Measurements from ENCODE around the gene TMEM138.

The TMEM138 gene

DNA sequence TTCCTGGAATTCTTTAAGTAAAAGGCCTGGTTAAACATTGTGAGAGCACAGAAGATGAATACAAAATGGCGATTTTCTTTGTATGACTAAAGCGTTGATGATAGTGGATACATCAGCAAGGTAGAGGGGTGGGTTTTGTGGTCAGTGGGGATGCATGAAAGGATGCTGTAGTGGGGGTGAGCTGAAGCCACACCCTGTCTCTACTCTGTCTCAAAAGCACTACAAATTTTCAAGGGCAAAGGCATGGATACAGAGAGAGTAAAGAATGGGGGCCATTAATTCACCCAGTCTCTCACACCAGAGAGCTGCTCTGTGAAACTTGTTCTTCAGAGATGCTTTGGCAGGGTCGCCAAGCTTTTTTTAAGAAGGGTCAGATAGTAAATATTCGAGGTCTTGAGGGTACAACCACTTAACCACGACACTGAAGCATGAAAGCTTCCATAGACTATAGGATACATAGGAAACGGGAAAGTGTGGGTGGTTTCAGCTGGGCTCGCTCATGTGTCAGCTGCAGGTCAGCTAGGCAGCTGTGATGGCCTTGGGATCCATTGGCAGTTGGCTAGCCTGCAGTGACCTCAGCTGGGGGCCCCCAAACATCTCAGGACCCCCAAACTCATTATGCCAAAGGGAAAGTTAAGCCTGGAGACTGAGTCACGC, 8.3 kb downstream of the TMEM138 start:
- Histone ChIP-seq H3K9me3 (ENCODE audit: control extremely low read depth in 1 of 5, control insufficient read depth in 4 of 5, insufficient read depth in 2 of 5, low read depth in 1 of 5, low read length in 4 of 5) (peaks cover 0 to 6% (median 0%) of the 10 kb centered on the region in 5 experiments), H3K4me3 (ENCODE audit: control insufficient read depth in 1 of 7, extremely low read depth in 1 of 7, insufficient read depth in 4 of 7, low read depth in 2 of 7, low read length in 6 of 7) (no peak overlapping the region), H3K27me3 (replicated peaks in 2 of 5; ENCODE audit: control insufficient read depth in 4 of 5, insufficient read depth in 5 of 5, low read length in 4 of 5) (no peaks in the 10 kb centered on the region), H3K4me1 (ENCODE audit: control extremely low read depth in 1 of 4, control insufficient read depth in 4 of 4, insufficient read depth in 4 of 4, low read length in 3 of 4) (no peaks in the 10 kb centered on the region), H3K27ac (ENCODE audit: insufficient read depth in 1 of 2, low read depth in 1 of 2, low read length in 2 of 2, poor library complexity in 1 of 2, severe bottlenecking in 2 of 2) (no peak overlapping the region), H3K36me3 (ENCODE audit: control insufficient read depth in 4 of 4, insufficient read depth in 4 of 4, low read length in 3 of 4) (peaks cover 23 to 60% (median 40%) of the 10 kb centered on the region in 4 experiments)
- POLR2A ChIA-PET = interaction anchor here (0.8 to 0.9 kb wide), 2 partner anchors 10 to 11 kb away, joined by 3 read pairs; no protein-coding TSS in a partner anchor
- 96% methylated on average over 6 of the region's 8 CpGs for WGBS (ENCODE audit: insufficient coverage)
- CTCF ChIA-PET = interaction anchor here (1.8 to 4.0 kb wide), 3 partner anchors 15 to 22 kb away, joined by 4 to 22 read pairs (median 15); no protein-coding TSS in a partner anchor
- DNase-seq = no peak

- Histone ChIP-seq H3K36me3 (ENCODE audit: control insufficient read depth in 4 of 4, insufficient read depth in 4 of 4, low read length in 3 of 4) (peaks cover 16 to 39% (median 24%) of the 10 kb centered on the region in 4 experiments), H3K27me3 (replicated peaks in 2 of 5; ENCODE audit: control insufficient read depth in 4 of 5, insufficient read depth in 5 of 5, low read length in 4 of 5) (no peaks in the 10 kb centered on the region), H3K27ac (ENCODE audit: insufficient read depth in 1 of 2, low read depth in 1 of 2, low read length in 2 of 2, poor library complexity in 1 of 2, severe bottlenecking in 2 of 2) (no peak overlapping the region), H3K4me3 (ENCODE audit: control insufficient read depth in 1 of 7, extremely low read depth in 1 of 7, insufficient read depth in 4 of 7, low read depth in 2 of 7, low read length in 6 of 7) (no peak overlapping the region), H3K4me1 (ENCODE audit: control extremely low read depth in 1 of 4, control insufficient read depth in 4 of 4, insufficient read depth in 4 of 4, low read length in 3 of 4) (no peaks in the 10 kb centered on the region), H3K9me3 (ENCODE audit: control extremely low read depth in 1 of 5, control insufficient read depth in 4 of 5, insufficient read depth in 2 of 5, low read depth in 1 of 5, low read length in 4 of 5) (peaks cover 0 to 6% (median 0%) of the 10 kb centered on the region in 5 experiments)
- WGBS (ENCODE audit: insufficient coverage) = 98% methylated on average over 5 of the region's 8 CpGs
- DNase-seq = no peak
- ChIA-PET CTCF (interaction anchor here (1.4 to 3.8 kb wide), 2 partner anchors 13 to 36 kb away, joined by 3 to 22 read pairs; no protein-coding TSS in a partner anchor), POLR2A (no interaction called here)
Measured at GRCh38 chr11:61372659-61373420, 10.7 kb downstream of the TMEM138 start.

- no peaks in the 10 kb centered on the region for H3K4me1 ChIP-seq (ENCODE audit: control extremely low read depth in 1 of 4, control insufficient read depth in 4 of 4, insufficient read depth in 4 of 4, low read length in 3 of 4)
- POLR2A ChIA-PET = no interaction called here
- H3K4me3 ChIP-seq (ENCODE audit: control insufficient read depth in 1 of 7, extremely low read depth in 1 of 7, insufficient read depth in 4 of 7, low read depth in 2 of 7, low read length in 6 of 7) = no peak overlapping the region
- 96% methylated on average over 5 of the region's 6 CpGs for WGBS (ENCODE audit: insufficient coverage)
- H3K36me3 ChIP-seq (ENCODE audit: control insufficient read depth in 4 of 4, insufficient read depth in 4 of 4, low read length in 3 of 4) = peaks cover 3 to 11% (median 5%) of the 10 kb centered on the region in 4 experiments
- H3K27me3 ChIP-seq (replicated peaks in 2 of 5; ENCODE audit: control insufficient read depth in 4 of 5, insufficient read depth in 5 of 5, low read length in 4 of 5) = no peaks in the 10 kb centered on the region
- peaks cover 0 to 6% (median 0%) of the 10 kb centered on the region in 5 experiments for H3K9me3 ChIP-seq (ENCODE audit: control extremely low read depth in 1 of 5, control insufficient read depth in 4 of 5, insufficient read depth in 2 of 5, low read depth in 1 of 5, low read length in 4 of 5)
- DNase-seq = no peak
- H3K27ac ChIP-seq (ENCODE audit: insufficient read depth in 1 of 2, low read depth in 1 of 2, low read length in 2 of 2, poor library complexity in 1 of 2, severe bottlenecking in 2 of 2) = no peak overlapping the region
- CTCF ChIA-PET = interaction anchor here (1.5 to 3.1 kb wide), 3 partner anchors 8 to 12 kb away, joined by 4 to 21 read pairs (median 9); no protein-coding TSS in a partner anchor
Measured at GRCh38 chr11:61375761-61376108, 13.6 kb downstream of the TMEM138 start.

DNA sequence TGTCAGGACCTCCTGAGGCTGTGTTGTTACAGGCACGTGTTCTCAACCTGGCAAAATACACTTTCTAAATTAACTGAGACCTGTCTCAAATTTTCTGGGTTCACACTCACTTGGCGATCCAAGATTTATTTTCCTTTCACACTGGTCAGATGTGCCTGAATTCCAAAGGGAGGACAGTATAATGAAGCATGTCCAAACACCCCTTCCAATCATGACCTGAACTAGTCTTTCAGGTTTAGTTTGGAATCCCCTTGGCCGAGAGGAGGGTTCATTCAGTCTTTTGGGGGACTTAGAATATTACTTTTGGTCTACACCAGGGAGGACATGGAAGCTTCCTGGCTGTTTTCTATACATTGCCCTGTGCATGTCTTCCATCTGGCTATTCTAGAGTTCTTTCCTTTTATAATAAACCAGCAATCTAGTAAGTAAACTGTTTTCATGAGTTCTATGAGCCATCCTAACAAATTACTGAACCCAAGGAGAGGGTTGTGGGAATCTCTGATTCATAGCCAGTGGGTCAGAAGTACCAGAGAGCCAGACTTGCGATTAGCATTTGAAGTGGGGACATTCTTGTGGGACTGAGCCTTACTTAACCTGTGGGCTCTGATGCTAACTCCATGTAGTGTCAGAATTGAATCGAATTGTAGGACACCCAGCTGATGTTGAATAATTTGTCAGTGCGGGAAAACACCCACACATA, 15.4 kb downstream of the TMEM138 start:
- POLR2A ChIA-PET = no interaction called here
- peaks cover 0 to 6% (median 0%) of the 10 kb centered on the region in 5 experiments for H3K9me3 ChIP-seq (ENCODE audit: control extremely low read depth in 1 of 5, control insufficient read depth in 4 of 5, insufficient read depth in 2 of 5, low read depth in 1 of 5, low read length in 4 of 5)
- H3K4me3 ChIP-seq (ENCODE audit: control insufficient read depth in 1 of 7, extremely low read depth in 1 of 7, insufficient read depth in 4 of 7, low read depth in 2 of 7, low read length in 6 of 7) = no peak overlapping the region
- H3K36me3 ChIP-seq (ENCODE audit: control insufficient read depth in 4 of 4, insufficient read depth in 4 of 4, low read length in 3 of 4) = peaks cover 3 to 10% (median 4%) of the 10 kb centered on the region in 4 experiments
- H3K27me3 ChIP-seq (replicated peaks in 2 of 5; ENCODE audit: control insufficient read depth in 4 of 5, insufficient read depth in 5 of 5, low read length in 4 of 5) = no peaks in the 10 kb centered on the region
- H3K4me1 ChIP-seq (ENCODE audit: control extremely low read depth in 1 of 4, control insufficient read depth in 4 of 4, insufficient read depth in 4 of 4, low read length in 3 of 4) = no peaks in the 10 kb centered on the region
- DNase-seq = no peak
- CTCF ChIA-PET = no interaction called here
- WGBS (ENCODE audit: insufficient coverage) = 100% methylated on average over 3 of the region's 6 CpGs
- H3K27ac ChIP-seq (ENCODE audit: insufficient read depth in 1 of 2, low read depth in 1 of 2, low read length in 2 of 2, poor library complexity in 1 of 2, severe bottlenecking in 2 of 2) = no peak overlapping the region

GRCh38 chr11:61378713-61379313, 16.6 kb downstream of the TMEM138 start:
- Histone ChIP-seq H3K27ac (ENCODE audit: insufficient read depth in 1 of 2, low read depth in 1 of 2, low read length in 2 of 2, poor library complexity in 1 of 2, severe bottlenecking in 2 of 2) (no peak overlapping the region), H3K4me1 (ENCODE audit: control extremely low read depth in 1 of 4, control insufficient read depth in 4 of 4, insufficient read depth in 4 of 4, low read length in 3 of 4) (no peaks in the 10 kb centered on the region), H3K9me3 (ENCODE audit: control extremely low read depth in 1 of 5, control insufficient read depth in 4 of 5, insufficient read depth in 2 of 5, low read depth in 1 of 5, low read length in 4 of 5) (peaks cover 0 to 6% (median 0%) of the 10 kb centered on the region in 5 experiments), H3K36me3 (ENCODE audit: control insufficient read depth in 4 of 4, insufficient read depth in 4 of 4, low read length in 3 of 4) (peaks cover 0 to 7% (median 3%) of the 10 kb centered on the region in 4 experiments), H3K4me3 (ENCODE audit: control insufficient read depth in 1 of 7, extremely low read depth in 1 of 7, insufficient read depth in 4 of 7, low read depth in 2 of 7, low read length in 6 of 7) (no peak overlapping the region), H3K27me3 (replicated peaks in 2 of 5; ENCODE audit: control insufficient read depth in 4 of 5, insufficient read depth in 5 of 5, low read length in 4 of 5) (no peaks in the 10 kb centered on the region)
- no peak for DNase-seq
- ChIA-PET POLR2A (no interaction called here), CTCF (interaction anchor here (1.1 to 1.3 kb wide), 2 partner anchors 30 to 42 kb away, joined by 4 to 7 read pairs; no protein-coding TSS in a partner anchor)
- WGBS (ENCODE audit: insufficient coverage) = 100% methylated on average over 4 of the region's 5 CpGs

DNA sequence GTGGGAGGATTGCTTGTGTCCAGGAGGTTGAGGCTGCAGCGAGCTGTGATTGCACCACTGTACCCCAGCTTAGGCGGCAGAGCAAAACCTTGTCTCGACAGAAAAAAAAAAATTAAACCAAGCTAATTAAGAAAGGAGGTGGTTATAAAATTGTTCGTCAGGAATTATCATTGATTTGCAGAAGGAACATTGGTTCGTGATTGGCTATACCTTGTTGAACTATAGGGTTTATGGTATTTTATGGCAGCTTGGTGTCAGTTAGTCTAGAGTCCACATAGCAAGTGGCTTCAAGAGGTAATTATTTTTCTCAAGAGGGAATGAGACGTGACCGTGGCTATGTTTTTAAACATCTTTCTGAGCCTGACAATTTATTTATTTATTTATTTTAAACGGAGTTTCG, 18.7 kb downstream of the TMEM138 start:
- 100% methylated on average over 5 of the region's 9 CpGs for WGBS (ENCODE audit: insufficient coverage)
- CTCF ChIA-PET = interaction anchor here (1.1 to 14.4 kb wide), 3 partner anchors 12 to 43 kb away, joined by 4 to 341 read pairs (median 83); partner anchors contain the start of genes DDB1, TKFC and TMEM216

More for the DNA sequence above, 18.7 kb downstream of the TMEM138 start:
- POLR2A ChIA-PET = interaction anchor here (1.6 kb wide), 1 partner anchor 44 kb away, joined by 3 read pairs; no protein-coding TSS in a partner anchor
- DNase-seq = no peak
- Histone ChIP-seq H3K4me3 (ENCODE audit: control insufficient read depth in 1 of 7, extremely low read depth in 1 of 7, insufficient read depth in 4 of 7, low read depth in 2 of 7, low read length in 6 of 7) (no peak overlapping the region), H3K27ac (ENCODE audit: insufficient read depth in 1 of 2, low read depth in 1 of 2, low read length in 2 of 2, poor library complexity in 1 of 2, severe bottlenecking in 2 of 2) (no peak overlapping the region), H3K9me3 (ENCODE audit: control extremely low read depth in 1 of 5, control insufficient read depth in 4 of 5, insufficient read depth in 2 of 5, low read depth in 1 of 5, low read length in 4 of 5) (no peaks in the 10 kb centered on the region), H3K36me3 (ENCODE audit: control insufficient read depth in 4 of 4, insufficient read depth in 4 of 4, low read length in 3 of 4) (peaks cover 0 to 2% (median 0%) of the 10 kb centered on the region in 4 experiments), H3K27me3 (replicated peaks in 2 of 5; ENCODE audit: control insufficient read depth in 4 of 5, insufficient read depth in 5 of 5, low read length in 4 of 5) (no peaks in the 10 kb centered on the region), H3K4me1 (ENCODE audit: control extremely low read depth in 1 of 4, control insufficient read depth in 4 of 4, insufficient read depth in 4 of 4, low read length in 3 of 4) (peaks cover 0 to 2% (median 0%) of the 10 kb centered on the region in 4 experiments)
